Activated gamma-delta T cell treated with Interleukin-2 at 50 U/mL for 16 hours (primary cell): ENCODE data around the gene SRP19.
"Not testable (repeated sequence)": the region's sequence is repeated elsewhere in the genome, so short reads cannot be mapped to it uniquely, and the experiment has no call there.

Experiments
- DNase-seq: peaks from one replicate; pipeline ENCODE4 v3.0.0-alpha.2; 2020

The SRP19 gene

GRCh38 chr5:112860929-112861637 is at the start of gene SRP19:
SRP19 (plus strand) TSS chr5:112861287; CDS start chr5:112861377, 90 bp downstream.
- peak; percentile 87 for DNase-seq

- DNase-seq, result no peak
These were observed 48.5 kb upstream of the SRP19 start for GRCh38 chr5:112812549-112812948.

- DNase-seq, result no peak
These were observed 40.8 kb upstream of the SRP19 start for GRCh38 chr5:112820246-112820645.

- DNase-seq, result no peak
These were observed 38.6 kb upstream of the SRP19 start for GRCh38 chr5:112822456-112822855.

GRCh38 chr5:112823181-112823580 is 37.9 kb upstream of the SRP19 start:
- DNase-seq, result no peak

- DNase-seq, result no peak
These were observed 37.4 kb upstream of the SRP19 start for GRCh38 chr5:112823656-112824055.

GRCh38 chr5:112824197-112824596 is 36.9 kb upstream of the SRP19 start:
- no peak for DNase-seq

- no peak for DNase-seq
These were observed 30.7 kb upstream of the SRP19 start for GRCh38 chr5:112830378-112830777.

GRCh38 chr5:112833971-112834370 is 27.1 kb upstream of the SRP19 start:
- DNase-seq, result no peak

GRCh38 chr5:112844489-112844888 is 16.6 kb upstream of the SRP19 start:
- DNase-seq, result no peak

- no peak for DNase-seq
These were observed 14.5 kb upstream of the SRP19 start for GRCh38 chr5:112846556-112846955.

GRCh38 chr5:112847306-112847705 is 13.8 kb upstream of the SRP19 start:
- DNase-seq, result no peak

- DNase-seq, result no peak
These were observed 12.8 kb upstream of the SRP19 start for GRCh38 chr5:112848116-112848811.

GRCh38 chr5:112849912-112850311 is 11.2 kb upstream of the SRP19 start:
- no peak for DNase-seq

GRCh38 chr5:112854651-112855050 is 6.4 kb upstream of the SRP19 start:
- DNase-seq, result no peak

GRCh38 chr5:112857866-112858265 is 3.2 kb upstream of the SRP19 start:
- DNase-seq, result no peak

- not testable (repeated sequence) for DNase-seq
These were observed 537 bp upstream of the SRP19 start for GRCh38 chr5:112860571-112860928.

GRCh38 chr5:112861638-112861985 is 525 bp downstream of the SRP19 start:
- DNase-seq, result no peak

GRCh38 chr5:112862085-112862484 is 998 bp downstream of the SRP19 start:
- no peak for DNase-seq

GRCh38 chr5:112863549-112863948 is 2.5 kb downstream of the SRP19 start:
- DNase-seq, result no peak

- DNase-seq, result no peak
These were observed 4.0 kb downstream of the SRP19 start for GRCh38 chr5:112865128-112865527.

GRCh38 chr5:112866739-112867138 is 5.7 kb downstream of the SRP19 start:
- DNase-seq, result no peak

- no peak for DNase-seq
These were observed 6.3 kb downstream of the SRP19 start for GRCh38 chr5:112867411-112867810.

GRCh38 chr5:112869948-112870347 is 8.9 kb downstream of the SRP19 start:
- DNase-seq, result no peak

- DNase-seq, result no peak
These were observed 9.9 kb downstream of the SRP19 start for GRCh38 chr5:112870966-112871365.
